ENCODE data around the gene CAMSAP1. TPM values are rescaled to one million over a fixed set of nuclear protein-coding genes. Genes with fewer than 3 reads are reported as not detected.

The CAMSAP1 gene
- total RNA-seq, 1 donor from 2014 or later: 80.8 TPM

GRCh38 chr9:135928074-135928730 is 20.9 kb upstream of the CAMSAP1 start:
- no peaks in the 10 kb centered on the region for H3K4me1 Mint-ChIP-seq
- no peak overlapping the region for H3K4me3 Mint-ChIP-seq
- H3K9me3 Mint-ChIP-seq: no peaks in the 10 kb centered on the region
- DNase-seq (ENCODE audit: low read depth, low spot score): no peak
- H3K27me3 Mint-ChIP-seq (ENCODE audit: low read depth): no peaks in the 10 kb centered on the region
- peaks cover 6% of the 10 kb centered on the region for H3K36me3 Mint-ChIP-seq (ENCODE audit: low read depth)
- no peak for TF ChIP-seq CTCF (conservative IDR thresholded peaks at IDR 0.05)
- H3K27ac Mint-ChIP-seq (ENCODE audit: unreplicated experiment): no peak overlapping the region

GRCh38 chr9:135927195-135928013 is 20.1 kb upstream of the CAMSAP1 start:
- no peak overlapping the region for H3K4me3 Mint-ChIP-seq
- no peaks in the 10 kb centered on the region for H3K27me3 Mint-ChIP-seq (ENCODE audit: low read depth)
- no peak overlapping the region for H3K27ac Mint-ChIP-seq (ENCODE audit: unreplicated experiment)
- no peaks in the 10 kb centered on the region for H3K4me1 Mint-ChIP-seq
- no peak for TF ChIP-seq CTCF (conservative IDR thresholded peaks at IDR 0.05)
- H3K9me3 Mint-ChIP-seq: no peaks in the 10 kb centered on the region
- no peak for DNase-seq (ENCODE audit: low read depth, low spot score)
- peaks cover 3% of the 10 kb centered on the region for H3K36me3 Mint-ChIP-seq (ENCODE audit: low read depth)

- Mint-ChIP-seq H3K9me3 (no peaks in the 10 kb centered on the region), H3K4me3 (no peak overlapping the region), H3K27me3 (ENCODE audit: low read depth) (no peaks in the 10 kb centered on the region), H3K36me3 (ENCODE audit: low read depth) (peaks cover 3% of the 10 kb centered on the region), H3K27ac (ENCODE audit: unreplicated experiment) (no peak overlapping the region), H3K4me1 (no peaks in the 10 kb centered on the region)
- no peak for TF ChIP-seq CTCF (conservative IDR thresholded peaks at IDR 0.05)
- DNase-seq (ENCODE audit: low read depth, low spot score): peak; percentile 11
Observed at GRCh38 chr9:135926402-135927194, 19.3 kb upstream of the CAMSAP1 start.

- peak overlapping the region; percentile 6 for H3K27ac Mint-ChIP-seq (ENCODE audit: unreplicated experiment)
- no peaks in the 10 kb centered on the region for H3K4me1 Mint-ChIP-seq
- no peaks in the 10 kb centered on the region for H3K27me3 Mint-ChIP-seq (ENCODE audit: low read depth)
- no peak overlapping the region for H3K4me3 Mint-ChIP-seq
- H3K9me3 Mint-ChIP-seq: no peaks in the 10 kb centered on the region
- peaks cover 3% of the 10 kb centered on the region for H3K36me3 Mint-ChIP-seq (ENCODE audit: low read depth)
- no peak for TF ChIP-seq CTCF (conservative IDR thresholded peaks at IDR 0.05)
- DNase-seq (ENCODE audit: low read depth, low spot score): no peak
Observed at GRCh38 chr9:135925496-135926133, 18.3 kb upstream of the CAMSAP1 start.
